Esophagus squamous epithelium (tissue), 5 donors: Measurements from ENCODE around the gene TSPAN4. TPM values are rescaled to one million over a fixed set of nuclear protein-coding genes. Genes with fewer than 3 reads are reported as not detected.

Experiments
- DNase-seq: peaks from one replicate; lab custom pipeline; 2025; lab: John Stamatoyannopoulos, UW
- H3K27ac ChIP-seq, 4 donors: fragments of 200-600 bp; sonication (generic); one replicate each; pipeline ENCODE4 v1.5.1; 2016 to 2019; ENCODE audit warnings: mild to moderate bottlenecking in 1 of 4
- H3K27me3 ChIP-seq, 4 donors: fragments of 200-600 bp; sonication (generic); 1 replicate in 3 of 4; 2 replicates in 1 of 4; pipeline versions ENCODE4 v1.5.1 to v1.6.0; 2017 to 2021; ENCODE audit warnings: antibody characterized with exemption in 1 of 4
- H3K36me3 ChIP-seq, 3 donors: fragments of 200-600 bp; sonication (generic); one replicate each; pipeline ENCODE4 v1.5.1; 2016 to 2019
- H3K4me1 ChIP-seq, 3 donors: fragments of 200-600 bp; sonication (generic); one replicate each; pipeline ENCODE4 v1.5.1; 2017 to 2019
- H3K4me3 ChIP-seq, 4 donors: fragments of 200-600 bp; sonication (generic); 1 replicate in 3 of 4; 2 replicates in 1 of 4; pipeline ENCODE4 v1.5.1; 2016 to 2019; ENCODE audit warnings: mild to moderate bottlenecking in 2 of 4, moderate library complexity in 1 of 4
- H3K9me3 ChIP-seq, 3 donors: fragments of 200-600 bp; sonication (generic); one replicate each; pipeline ENCODE4 v1.5.1; 2016 to 2019
- CTCF ChIP-seq, 6 experiments: fragments of 450-650 bp in 4 of 6; fragments of 200-600 bp in 2 of 6; sonication (generic) in 2 of 6; IDR thresholded peaks; one replicate each; pipeline ENCODE4 v1.5.1; 2016 to 2019; ENCODE audit warnings: antibody characterized with exemption in 6 of 6, mild to moderate bottlenecking in 4 of 6, moderate library complexity in 4 of 6
- POLR2A ChIP-seq, 4 donors: fragments of 450-650 bp; IDR thresholded peaks; one replicate each; pipeline ENCODE4 v1.6.1; 2017; ENCODE audit warnings: antibody characterized with exemption in 4 of 4, mild to moderate bottlenecking in 4 of 4, moderate library complexity in 3 of 4
- WGBS, 2 donors: methylation state at CpG; one replicate each; pipeline ENCODE4 v1.1.5; 2018; 5-methylcytosine and 5-hydroxymethylcytosine counted together
- intact Hi-C: fragments of 100-400 bp; cut with DNase I; formaldehyde crosslinking; loops from one replicate; pipeline ENCODE4 v1.15.0; 2022
- total RNA-seq, 4 donors: library from RNA; depleted of rRNA; stranded (reverse); fragments of >200 nt; gene quantifications; one replicate each; pipeline ENCODE4 v1.1.0, GENCODE V29; 2016
- donor health status: DM: yes; HTN: yes; CAD: no.

The TSPAN4 gene
- total RNA-seq, 4 donors from 2014 or later: 6.8 to 59.7 (median 19.0) TPM

GRCh38 chr11:838441-839279 lies 4.0 kb upstream of the TSPAN4 start:
- H3K4me3 ChIP-seq: no peak overlapping the region
- DNase-seq: no peak
- H3K9me3 ChIP-seq: no peaks in the 10 kb centered on the region
- H3K27me3 ChIP-seq: no peaks in the 10 kb centered on the region
- H3K36me3 ChIP-seq: peaks cover 19 to 51% (median 24%) of the 10 kb centered on the region in 3 donors
- intact Hi-C loops: no loop called here
- no peak for TF ChIP-seq CTCF (IDR thresholded peaks at IDR 0.05)
- TF ChIP-seq POLR2A (IDR thresholded peaks at IDR 0.05): no peak
- peaks cover 46 to 90% (median 46%) of the 10 kb centered on the region in 3 donors for H3K4me1 ChIP-seq
- WGBS, 2 donors: 50 to 70% methylated on average over 2 to 9 of the region's 17 CpGs
- H3K27ac ChIP-seq: peak overlapping the region in 2 of 4 donors; percentile 1 to 33

GRCh38 chr11:839280-839623 lies 3.4 kb upstream of the TSPAN4 start:
- Histone ChIP-seq H3K4me3 (no peak overlapping the region), H3K36me3 (peaks cover 19 to 51% (median 24%) of the 10 kb centered on the region in 3 donors), H3K27me3 (peaks cover 0 to 4% (median 0%) of the 10 kb centered on the region in 4 donors), H3K27ac (peak overlapping the region in 2 of 4 donors; percentile 1 to 33), H3K4me1 (peaks cover 46 to 90% (median 46%) of the 10 kb centered on the region in 3 donors), H3K9me3 (no peaks in the 10 kb centered on the region)
- TF ChIP-seq POLR2A (IDR thresholded peaks at IDR 0.05) (no peak), CTCF (IDR thresholded peaks at IDR 0.05) (no peak)
- no peak for DNase-seq
- intact Hi-C loops: no loop called here
- 80% methylated on average over 2 of the region's 5 CpGs for WGBS, 2 donors

GRCh38 chr11:839875-840617 lies 2.6 kb upstream of the TSPAN4 start:
- Histone ChIP-seq H3K36me3 (peaks cover 19 to 51% (median 24%) of the 10 kb centered on the region in 3 donors), H3K9me3 (no peaks in the 10 kb centered on the region), H3K4me1 (peaks cover 44 to 90% (median 46%) of the 10 kb centered on the region in 3 donors), H3K27me3 (peaks cover 0 to 4% (median 0%) of the 10 kb centered on the region in 4 donors), H3K27ac (no peak overlapping the region), H3K4me3 (peak overlapping the region in 1 of 4 donors; percentile 89)
- no peak for DNase-seq
- intact Hi-C loops: no loop called here
- TF ChIP-seq CTCF (IDR thresholded peaks at IDR 0.05) (no peak), POLR2A (IDR thresholded peaks at IDR 0.05) (no peak)
- 72 to 80% methylated on average over 1 to 4 of the region's 25 CpGs for WGBS, 2 donors

GRCh38 chr11:841981-842369 lies 677 bp upstream of the TSPAN4 start:
- no peak for DNase-seq
- no peaks in the 10 kb centered on the region for H3K9me3 ChIP-seq
- WGBS, 2 donors: 0% methylated on average over 2 of the region's 27 CpGs; no CpG with 5 or more reads in 1 of the 2 donors
- TF ChIP-seq POLR2A (IDR thresholded peaks at IDR 0.05): no peak
- TF ChIP-seq CTCF (IDR thresholded peaks at IDR 0.05): no peak
- peaks cover 19 to 38% (median 23%) of the 10 kb centered on the region in 3 donors for H3K36me3 ChIP-seq
- intact Hi-C loops: no loop called here
- peaks cover 0 to 4% (median 0%) of the 10 kb centered on the region in 4 donors for H3K27me3 ChIP-seq
- peaks cover 43 to 92% (median 59%) of the 10 kb centered on the region in 3 donors for H3K4me1 ChIP-seq
- peak overlapping the region; percentile 67 to 97 (median 87) for H3K4me3 ChIP-seq
- H3K27ac ChIP-seq: peak overlapping the region; percentile 88 to 98 (median 94)
